Upper lobe of left lung (tissue), 6 donors: ENCODE data around the gene KCNMA1. TPM values are rescaled to one million over a fixed set of nuclear protein-coding genes. Genes with fewer than 3 reads are reported as not detected.

Experiments
- ATAC-seq, 2 donors: fragments of 200-7000 bp; cut with Tn5 transposase; one replicate each; pipeline ENCODE4 v1.9.1; 2022; ENCODE audit warnings: mild to moderate bottlenecking in 2 of 2, moderate library complexity in 2 of 2; ENCODE audit not compliant: low FRiP score in 2 of 2
- DNase-seq, 2 donors: peaks; one replicate each; pipeline ENCODE4 v3.0.0-alpha.2; 2019 to 2020
- H3K27ac ChIP-seq, 4 donors: fragments of 200-600 bp; sonication (generic); one replicate each; pipeline ENCODE4 v1.5.1; 2016 to 2019
- H3K27me3 ChIP-seq, 4 donors: fragments of 200-600 bp; sonication (generic); one replicate each; pipeline ENCODE4 v1.5.1; 2017 to 2019
- H3K36me3 ChIP-seq, 4 donors: fragments of 200-600 bp; sonication (generic); one replicate each; pipeline ENCODE4 v1.5.1; 2016 to 2019
- H3K4me1 ChIP-seq, 4 donors: fragments of 200-600 bp; sonication (generic); one replicate each; pipeline ENCODE4 v1.5.1; 2018 to 2019
- H3K4me3 ChIP-seq, 4 donors: fragments of 200-600 bp; sonication (generic); one replicate each; pipeline ENCODE4 v1.5.1; 2017 to 2019; ENCODE audit warnings: mild to moderate bottlenecking in 2 of 4, moderate library complexity in 1 of 4
- H3K9me3 ChIP-seq, 4 donors: fragments of 200-600 bp; sonication (generic); one replicate each; pipeline ENCODE4 v1.5.1; 2018 to 2019
- CTCF ChIP-seq, 6 experiments: fragments of 450-650 bp in 4 of 6; fragments of 200-600 bp in 2 of 6; sonication (generic) in 2 of 6; IDR thresholded peaks; one replicate each; pipeline ENCODE4 v1.5.1; 2016 to 2019; ENCODE audit warnings: antibody characterized with exemption in 6 of 6
- EP300 ChIP-seq, 4 donors: sonication (generic); formaldehyde crosslinking; IDR thresholded peaks; one replicate each; pipeline ENCODE4 v1.5.1; 2017; ENCODE audit warnings: antibody characterized with exemption in 4 of 4, control low read depth in 2 of 4
- POLR2A ChIP-seq, 4 donors: fragments of 450-650 bp; IDR thresholded peaks; one replicate each; pipeline ENCODE4 v1.5.1; 2016 to 2017; ENCODE audit warnings: antibody characterized with exemption in 4 of 4, mild to moderate bottlenecking in 2 of 4
- POLR2AphosphoS5 ChIP-seq, 2 donors: sonication (generic); formaldehyde crosslinking; IDR thresholded peaks; one replicate each; pipeline ENCODE4 v1.5.1; 2017; ENCODE audit warnings: antibody characterized with exemption in 2 of 2
- WGBS, 2 donors: methylation state at CpG; one replicate each; pipeline ENCODE4 v1.1.5; 2017 to 2018; 5-methylcytosine and 5-hydroxymethylcytosine counted together
- total RNA-seq, 6 donors: library from RNA; depleted of rRNA in 4 of 6; stranded (reverse); fragments of >200 nt in 4 of 6; gene quantifications; one replicate each; pipeline versions ENCODE4 v1.1.0 to v1.2.1, GENCODE V29; 2016 to 2021
- donor health status: DM: no; HTN: no; CAD: no; lungs with moderate emphysema.
- donor health status: DM: no; HTN: yes; CAD: no; lungs with severe emphysema.

KCNMA1 gene
- total RNA-seq, 6 donors from 2014 or later, result 5.8 to 107 (median 22.0) TPM

GRCh38 chr10:77241350-77241725, 396.3 kb downstream of the KCNMA1 start:
- Histone ChIP-seq H3K4me1 (peaks cover 0 to 11% (median 2%) of the 10 kb centered on the region in 4 donors), H3K27me3 (no peaks in the 10 kb centered on the region), H3K9me3 (no peaks in the 10 kb centered on the region), H3K4me3 (no peak overlapping the region), H3K27ac (no peak overlapping the region), H3K36me3 (no peaks in the 10 kb centered on the region)
- no peak for ATAC-seq
- no peak for DNase-seq
- TF ChIP-seq EP300 (IDR thresholded peaks at IDR 0.05) (no peak), POLR2A (IDR thresholded peaks at IDR 0.05) (no peak), POLR2AphosphoS5 (IDR thresholded peaks at IDR 0.05) (no peak), CTCF (IDR thresholded peaks at IDR 0.05) (no peak)
- WGBS, 2 donors, result 52 to 58% methylated on average over 3 of the region's 3 CpGs

GRCh38 chr10:77240706-77241349, 396.8 kb downstream of the KCNMA1 start:
- Histone ChIP-seq H3K9me3 (no peaks in the 10 kb centered on the region), H3K4me3 (no peak overlapping the region), H3K27me3 (no peaks in the 10 kb centered on the region), H3K36me3 (no peaks in the 10 kb centered on the region), H3K4me1 (peaks cover 0 to 7% (median 2%) of the 10 kb centered on the region in 4 donors), H3K27ac (no peak overlapping the region)
- 82 to 87% methylated on average over 4 of the region's 4 CpGs for WGBS, 2 donors
- DNase-seq, result no peak
- no peak for TF ChIP-seq POLR2AphosphoS5 (IDR thresholded peaks at IDR 0.05)
- TF ChIP-seq CTCF (IDR thresholded peaks at IDR 0.05), result no peak
- no peak for TF ChIP-seq EP300 (IDR thresholded peaks at IDR 0.05)
- ATAC-seq, result no peak

GRCh38 chr10:77240041-77240652, 397.5 kb downstream of the KCNMA1 start:
- Histone ChIP-seq H3K27me3 (no peaks in the 10 kb centered on the region), H3K36me3 (no peaks in the 10 kb centered on the region), H3K27ac (no peak overlapping the region), H3K9me3 (no peaks in the 10 kb centered on the region), H3K4me3 (no peak overlapping the region), H3K4me1 (peaks cover 0 to 4% (median 2%) of the 10 kb centered on the region in 4 donors)
- TF ChIP-seq CTCF (IDR thresholded peaks at IDR 0.05) (no peak), EP300 (IDR thresholded peaks at IDR 0.05) (no peak), POLR2AphosphoS5 (IDR thresholded peaks at IDR 0.05) (no peak), POLR2A (IDR thresholded peaks at IDR 0.05) (no peak)
- 47 to 51% methylated on average over 5 of the region's 5 CpGs for WGBS, 2 donors
- ATAC-seq, result no peak
- no peak for DNase-seq

GRCh38 chr10:77237120-77237519, 400.5 kb downstream of the KCNMA1 start:
- TF ChIP-seq EP300 (IDR thresholded peaks at IDR 0.05) (no peak), CTCF (IDR thresholded peaks at IDR 0.05) (no peak), POLR2A (IDR thresholded peaks at IDR 0.05) (no peak), POLR2AphosphoS5 (IDR thresholded peaks at IDR 0.05) (no peak)
- Histone ChIP-seq H3K36me3 (no peaks in the 10 kb centered on the region), H3K4me1 (no peaks in the 10 kb centered on the region), H3K4me3 (no peak overlapping the region), H3K9me3 (no peaks in the 10 kb centered on the region), H3K27ac (no peak overlapping the region), H3K27me3 (no peaks in the 10 kb centered on the region)
- DNase-seq, result no peak
- ATAC-seq, result no peak

GRCh38 chr10:77236700-77237099, 400.9 kb downstream of the KCNMA1 start:
- no peaks in the 10 kb centered on the region for H3K36me3 ChIP-seq
- no peak for DNase-seq
- no peak for TF ChIP-seq POLR2AphosphoS5 (IDR thresholded peaks at IDR 0.05)
- TF ChIP-seq POLR2A (IDR thresholded peaks at IDR 0.05), result no peak
- no peak overlapping the region for H3K27ac ChIP-seq
- no peak overlapping the region for H3K4me3 ChIP-seq
- ATAC-seq, result no peak
- WGBS, 2 donors, result 89 to 96% methylated on average over 2 of the region's 2 CpGs
- no peaks in the 10 kb centered on the region for H3K4me1 ChIP-seq
- no peaks in the 10 kb centered on the region for H3K27me3 ChIP-seq
- H3K9me3 ChIP-seq, result no peaks in the 10 kb centered on the region
